Measurements from ENCODE around the gene OR2B2.

DNA sequence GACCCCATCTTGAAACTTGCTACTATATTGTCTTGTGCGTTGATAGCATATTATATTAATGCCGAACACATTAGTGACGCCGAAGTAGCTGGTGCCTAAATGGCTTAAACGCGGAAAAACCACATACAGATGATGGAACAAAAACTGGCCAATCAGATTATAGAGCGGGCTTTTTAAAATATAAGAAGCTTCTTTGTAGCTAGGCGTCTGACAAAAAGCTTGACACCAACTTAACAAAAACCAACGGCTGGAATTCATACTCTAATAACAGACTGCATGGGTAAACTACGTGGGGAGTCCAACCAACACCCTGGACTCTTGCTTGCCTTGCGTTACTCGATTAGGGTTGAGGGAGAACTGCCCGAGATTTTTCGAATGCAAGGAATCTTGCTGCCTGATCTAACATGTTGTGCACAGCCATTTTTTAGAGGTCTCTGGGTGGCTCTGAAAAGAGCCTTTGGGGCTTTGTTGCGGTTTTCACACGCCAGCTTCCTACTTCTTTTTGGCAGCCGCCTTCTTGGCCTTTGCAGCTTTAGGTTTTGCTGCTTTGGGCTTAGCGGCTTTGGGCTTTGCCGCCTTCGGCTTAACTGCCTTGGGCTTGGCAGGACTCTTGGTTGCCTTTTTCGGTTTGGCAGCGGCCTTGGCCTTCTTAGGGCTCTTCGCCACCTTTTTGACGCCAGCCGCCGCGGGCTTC, 45.7 kb downstream of the OR2B2 start:
- TF ChIP-seq, protein P1, sequence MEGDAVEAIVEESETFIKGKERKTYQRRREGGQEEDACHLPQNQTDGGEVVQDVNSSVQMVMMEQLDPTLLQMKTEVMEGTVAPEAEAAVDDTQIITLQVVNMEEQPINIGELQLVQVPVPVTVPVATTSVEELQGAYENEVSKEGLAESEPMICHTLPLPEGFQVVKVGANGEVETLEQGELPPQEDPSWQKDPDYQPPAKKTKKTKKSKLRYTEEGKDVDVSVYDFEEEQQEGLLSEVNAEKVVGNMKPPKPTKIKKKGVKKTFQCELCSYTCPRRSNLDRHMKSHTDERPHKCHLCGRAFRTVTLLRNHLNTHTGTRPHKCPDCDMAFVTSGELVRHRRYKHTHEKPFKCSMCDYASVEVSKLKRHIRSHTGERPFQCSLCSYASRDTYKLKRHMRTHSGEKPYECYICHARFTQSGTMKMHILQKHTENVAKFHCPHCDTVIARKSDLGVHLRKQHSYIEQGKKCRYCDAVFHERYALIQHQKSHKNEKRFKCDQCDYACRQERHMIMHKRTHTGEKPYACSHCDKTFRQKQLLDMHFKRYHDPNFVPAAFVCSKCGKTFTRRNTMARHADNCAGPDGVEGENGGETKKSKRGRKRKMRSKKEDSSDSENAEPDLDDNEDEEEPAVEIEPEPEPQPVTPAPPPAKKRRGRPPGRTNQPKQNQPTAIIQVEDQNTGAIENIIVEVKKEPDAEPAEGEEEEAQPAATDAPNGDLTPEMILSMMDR (IDR thresholded peaks at IDR 0.05): no peak
- no peak for TF ChIP-seq POLR2A (IDR thresholded peaks at IDR 0.05)

Measured in right lobe of liver (tissue), 4 donors.